OCI-LY1 (cell line): ENCODE measurements around the gene FNDC4.

Source experiments
- H2AFZ ChIP-seq: fragments of 200-600 bp; sonication (generic), shearing (Covaris generic); 2 replicates; pipeline ENCODE4 v1.6.0; 2014; ENCODE audit warnings: antibody characterized with exemption, mild to moderate bottlenecking, low read length
- H3F3A ChIP-seq: fragments of 200-600 bp; sonication (generic), shearing (Covaris generic); 2 replicates; pipeline ENCODE4 v1.6.0; 2014; ENCODE audit warnings: mild to moderate bottlenecking, antibody characterized with exemption, low read length, moderate library complexity; ENCODE audit not compliant: insufficient read depth
- H3K27ac ChIP-seq: fragments of 200-600 bp; sonication (generic); 2 replicates; pipeline ENCODE4 v1.5.1; 2014; ENCODE audit warnings: low read length, mixed run types, mild to moderate bottlenecking, low read depth; ENCODE audit not compliant: poor library complexity, severe bottlenecking
- H3K27me3 ChIP-seq: fragments of 200-600 bp; sonication (generic); 2 replicates; pipeline ENCODE4 v1.6.0; 2014; ENCODE audit warnings: antibody characterized with exemption, mild to moderate bottlenecking, low read length, moderate library complexity; ENCODE audit not compliant: insufficient read depth
- H3K36me3 ChIP-seq: fragments of 200-600 bp; sonication (generic); 2 replicates; pipeline ENCODE4 v1.6.1; 2014; ENCODE audit warnings: mild to moderate bottlenecking, antibody characterized with exemption, low read length, moderate library complexity, mixed read lengths; ENCODE audit not compliant: insufficient read depth
- H3K4me1 ChIP-seq: fragments of 200-600 bp; sonication (generic); 2 replicates; pipeline ENCODE4 v1.5.1; 2014; ENCODE audit warnings: mild to moderate bottlenecking, low read length, moderate library complexity; ENCODE audit not compliant: insufficient read depth, severe bottlenecking
- H3K4me2 ChIP-seq: fragments of 200-600 bp; sonication (generic), shearing (Covaris generic); 2 replicates; pipeline ENCODE4 v1.6.1; 2014; ENCODE audit warnings: low read length
- H3K4me3 ChIP-seq: fragments of 200-600 bp; sonication (generic); 2 replicates; pipeline ENCODE4 v1.5.1; 2014; ENCODE audit warnings: low read length, low read depth, mild to moderate bottlenecking, mixed read lengths; ENCODE audit not compliant: poor library complexity, severe bottlenecking
- H3K79me2 ChIP-seq: fragments of 200-600 bp; shearing (Covaris generic); 2 replicates; pipeline ENCODE4 v1.6.1; 2016; ENCODE audit warnings: mixed run types, low read length, mixed read lengths; ENCODE audit not compliant: insufficient read depth
- H3K9ac ChIP-seq: fragments of 200-600 bp; sonication (generic), shearing (Covaris generic); 2 replicates; pipeline ENCODE4 v1.6.1; 2014; ENCODE audit warnings: mild to moderate bottlenecking, low read length, mixed read lengths
- H3K9me2 ChIP-seq: fragments of 200-600 bp; sonication (generic), shearing (Covaris generic); 2 replicates; pipeline ENCODE4 v1.6.1; 2014; ENCODE audit warnings: low read depth, mild to moderate bottlenecking, low read length, mixed read lengths
- H3K9me3 ChIP-seq: fragments of 200-600 bp; shearing (Covaris generic); 2 replicates; pipeline ENCODE4 v1.6.1; 2014; ENCODE audit warnings: low read length, mixed read lengths
- H4K20me1 ChIP-seq: fragments of 200-600 bp; sonication (generic), shearing (Covaris generic); 2 replicates; pipeline ENCODE4 v1.6.0; 2016; ENCODE audit warnings: mild to moderate bottlenecking, low read length; ENCODE audit not compliant: insufficient read depth
- EZH2 ChIP-seq: fragments of 200-600 bp; sonication (generic), shearing (Covaris generic); IDR thresholded peaks from 2 replicates; pipeline ENCODE4 v1.8.0; 2017; ENCODE audit warnings: borderline replicate concordance, mixed run types, mild to moderate bottlenecking, antibody characterized with exemption, low read length, moderate library complexity, mixed read lengths
- TF ChIP-seq, protein P1 (sequence below): fragments of 200-600 bp; sonication (generic), shearing (Covaris generic); IDR thresholded peaks from 2 replicates; pipeline ENCODE4 v1.5.1; 2017; ENCODE audit warnings: mild to moderate bottlenecking, antibody characterized with exemption, low read length, moderate library complexity, mixed read lengths

FNDC4 gene

DNA sequence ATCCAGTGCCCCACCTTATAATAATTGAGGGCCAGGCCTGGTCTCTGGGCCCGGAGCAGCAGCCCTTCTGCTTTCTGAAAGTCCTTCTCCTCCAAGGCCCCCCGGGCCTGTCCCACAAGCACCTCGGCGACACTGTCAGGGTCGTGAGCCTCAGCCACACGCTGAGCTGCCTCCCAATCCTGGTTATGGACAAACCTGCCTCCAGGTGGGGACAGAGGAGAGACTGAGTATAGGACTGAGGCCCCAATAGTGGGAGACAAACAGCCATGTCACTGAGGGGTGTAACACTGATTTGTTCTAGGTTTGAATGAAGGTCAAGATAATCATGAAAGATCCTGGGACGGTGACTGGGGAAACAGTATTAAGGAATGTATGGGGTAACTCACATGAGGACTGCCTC, 41.0 kb downstream of the FNDC4 start:
- no peaks in the 10 kb centered on the region for H3K79me2 ChIP-seq
- no peak for TF ChIP-seq EZH2
- TF ChIP-seq, protein P1, sequence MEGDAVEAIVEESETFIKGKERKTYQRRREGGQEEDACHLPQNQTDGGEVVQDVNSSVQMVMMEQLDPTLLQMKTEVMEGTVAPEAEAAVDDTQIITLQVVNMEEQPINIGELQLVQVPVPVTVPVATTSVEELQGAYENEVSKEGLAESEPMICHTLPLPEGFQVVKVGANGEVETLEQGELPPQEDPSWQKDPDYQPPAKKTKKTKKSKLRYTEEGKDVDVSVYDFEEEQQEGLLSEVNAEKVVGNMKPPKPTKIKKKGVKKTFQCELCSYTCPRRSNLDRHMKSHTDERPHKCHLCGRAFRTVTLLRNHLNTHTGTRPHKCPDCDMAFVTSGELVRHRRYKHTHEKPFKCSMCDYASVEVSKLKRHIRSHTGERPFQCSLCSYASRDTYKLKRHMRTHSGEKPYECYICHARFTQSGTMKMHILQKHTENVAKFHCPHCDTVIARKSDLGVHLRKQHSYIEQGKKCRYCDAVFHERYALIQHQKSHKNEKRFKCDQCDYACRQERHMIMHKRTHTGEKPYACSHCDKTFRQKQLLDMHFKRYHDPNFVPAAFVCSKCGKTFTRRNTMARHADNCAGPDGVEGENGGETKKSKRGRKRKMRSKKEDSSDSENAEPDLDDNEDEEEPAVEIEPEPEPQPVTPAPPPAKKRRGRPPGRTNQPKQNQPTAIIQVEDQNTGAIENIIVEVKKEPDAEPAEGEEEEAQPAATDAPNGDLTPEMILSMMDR = no peak
- H3K36me3 ChIP-seq = peaks cover 14% of the 10 kb centered on the region; the same call in 1 of the 2 replicates

DNA sequence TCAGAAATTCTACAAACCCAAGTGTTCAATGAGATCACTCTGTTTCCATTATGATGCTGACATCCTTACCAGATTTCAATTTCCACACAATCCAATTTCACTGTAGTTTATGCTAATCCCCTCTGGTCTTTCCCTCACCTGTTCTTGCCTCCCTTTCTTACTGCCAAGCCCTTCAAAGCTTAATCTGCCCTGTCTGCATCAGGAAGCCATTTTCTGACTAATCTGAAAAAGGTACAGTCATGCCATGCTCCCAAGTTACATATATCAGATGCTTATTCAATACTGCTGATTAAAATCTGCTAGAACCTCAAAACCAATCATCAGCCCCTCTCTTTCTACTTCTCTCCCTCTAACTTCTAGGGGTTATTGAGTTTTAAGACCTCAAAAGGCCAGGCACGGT, 43.9 kb downstream of the FNDC4 start:
- Histone ChIP-seq H3K4me3 (no peak overlapping the region), H3K79me2 (no peaks in the 10 kb centered on the region), H3K9me3 (no peaks in the 10 kb centered on the region), H2AFZ (no peak overlapping the region), H3K9ac (no peak overlapping the region), H3K27ac (no peak overlapping the region), H3K27me3 (no peaks in the 10 kb centered on the region), H3K4me1 (no peaks in the 10 kb centered on the region), H3K36me3 (peaks cover 24% of the 10 kb centered on the region; the same call in 1 of the 2 replicates), H4K20me1 (no peaks in the 10 kb centered on the region), H3K4me2 (no peak overlapping the region), H3F3A (no peaks in the 10 kb centered on the region), H3K9me2 (no peaks in the 10 kb centered on the region)
- TF ChIP-seq, protein P1 = no peak
- TF ChIP-seq EZH2 = no peak

More for the DNA sequence above, 41.0 kb downstream of the FNDC4 start:
- H3K9me2 ChIP-seq = no peaks in the 10 kb centered on the region
- H3K9me3 ChIP-seq = no peaks in the 10 kb centered on the region
- H3F3A ChIP-seq = no peaks in the 10 kb centered on the region
- H3K27me3 ChIP-seq = no peaks in the 10 kb centered on the region
- no peak overlapping the region for H3K4me2 ChIP-seq
- no peaks in the 10 kb centered on the region for H4K20me1 ChIP-seq
- H3K9ac ChIP-seq = no peak overlapping the region
- H2AFZ ChIP-seq = no peak overlapping the region
- no peaks in the 10 kb centered on the region for H3K4me1 ChIP-seq
- no peak overlapping the region for H3K4me3 ChIP-seq
- H3K27ac ChIP-seq = no peak overlapping the region

DNA sequence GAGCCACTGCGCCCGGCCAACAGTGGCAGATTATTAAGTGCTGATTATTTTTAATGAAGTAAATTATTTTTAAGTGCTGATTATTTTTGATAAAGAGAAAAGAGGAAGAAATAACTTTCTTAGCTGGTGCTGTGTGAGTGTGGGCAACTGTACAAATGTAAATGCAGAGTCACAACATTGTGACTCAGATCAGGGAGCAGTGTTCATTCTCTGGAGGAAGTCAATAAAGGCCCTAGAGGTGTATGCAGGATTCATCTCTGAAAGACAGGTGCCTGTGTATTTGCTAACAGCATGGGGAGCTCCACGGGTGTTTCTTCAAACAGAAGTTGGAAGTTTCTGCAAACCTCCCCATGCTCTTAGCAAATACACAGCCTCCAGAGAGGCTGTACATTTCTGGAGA, 46.6 kb downstream of the FNDC4 start:
- H3F3A ChIP-seq = no peaks in the 10 kb centered on the region
- peaks cover 1% of the 10 kb centered on the region for H3K4me1 ChIP-seq
- TF ChIP-seq EZH2 = no peak
- TF ChIP-seq, protein P1 = no peak
- H3K36me3 ChIP-seq = peaks cover 37% of the 10 kb centered on the region; the same call in 1 of the 2 replicates
- H3K9me2 ChIP-seq = no peaks in the 10 kb centered on the region
- H3K4me2 ChIP-seq = no peak overlapping the region
- H3K9ac ChIP-seq = no peak overlapping the region
- no peaks in the 10 kb centered on the region for H3K79me2 ChIP-seq
- no peak overlapping the region for H3K4me3 ChIP-seq
- H3K27me3 ChIP-seq = no peaks in the 10 kb centered on the region
- H3K9me3 ChIP-seq = no peaks in the 10 kb centered on the region
- no peaks in the 10 kb centered on the region for H4K20me1 ChIP-seq
- no peak overlapping the region for H3K27ac ChIP-seq
- H2AFZ ChIP-seq = no peak overlapping the region
